Measurements from ENCODE around the gene PEDS1. TPM values are rescaled to one million over a fixed set of nuclear protein-coding genes. Genes with fewer than 3 reads are reported as not detected.

PEDS1 gene
- total and polyA plus RNA-seq, 9 donors, result 7.5 to 18.2 (median 12.4) TPM

DNA sequence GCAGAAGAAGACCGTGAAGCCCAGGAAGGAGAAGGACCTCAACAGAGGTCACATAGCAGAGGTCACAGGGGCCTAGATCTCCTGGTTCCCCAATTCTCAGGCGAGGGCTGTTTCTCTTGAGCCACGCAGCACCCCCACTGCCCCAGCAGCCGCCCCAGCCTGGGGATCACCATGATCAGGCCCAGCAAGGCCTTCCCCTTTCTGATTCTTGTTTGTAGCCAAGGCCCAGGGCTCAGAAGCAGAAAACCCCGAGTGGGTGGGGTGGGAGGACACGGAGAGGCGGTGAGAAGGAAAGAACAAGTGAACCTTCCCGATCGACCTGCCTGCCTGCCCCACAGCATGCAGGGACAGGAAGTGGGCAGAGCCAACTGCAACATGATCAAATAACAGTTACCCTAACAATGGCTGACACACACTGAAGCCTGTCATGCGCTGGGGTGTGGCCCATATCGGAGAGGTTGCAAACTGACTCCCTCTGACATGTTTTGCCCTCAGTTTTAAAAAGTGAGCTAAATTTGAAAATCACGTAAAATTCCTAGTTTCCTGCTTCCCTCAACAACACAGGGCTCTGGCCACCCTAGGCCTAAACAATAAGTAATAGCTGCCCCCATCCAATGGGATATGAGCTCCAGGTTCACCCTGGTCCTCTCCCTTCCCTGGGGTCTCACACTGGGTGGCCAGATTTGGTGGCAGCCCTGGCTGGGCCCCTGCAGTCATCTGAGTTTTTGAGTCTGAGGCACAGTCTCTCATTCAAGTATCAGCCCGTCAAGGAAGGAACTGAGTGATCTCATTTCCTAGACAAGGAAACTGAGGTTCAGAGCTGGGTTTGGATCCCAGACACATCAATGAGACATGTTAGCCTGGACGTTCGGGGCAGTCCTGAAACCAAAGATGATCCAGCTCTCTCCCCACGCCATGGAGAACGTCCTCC lies 6.5 kb downstream of the PEDS1 start:
- H3K4me3 ChIP-seq, result no peak overlapping the region
- 68 to 71% (median 71%) methylated on average over 16 to 17 of the region's 17 CpGs for WGBS, 3 donors
- intact Hi-C loops (cut with DNase I), result no loop called here
- H3K36me3 ChIP-seq, result no peaks in the 10 kb centered on the region
- DNase-seq, result no peak
- no peaks in the 10 kb centered on the region for H3K9me3 ChIP-seq
- peaks cover 3% of the 10 kb centered on the region for H3K4me1 ChIP-seq (ENCODE audit: insufficient read depth)
- no peaks in the 10 kb centered on the region for H3K27me3 ChIP-seq
- no peak overlapping the region for H3K27ac ChIP-seq
- TF ChIP-seq POLR2A (IDR thresholded peaks at IDR 0.05) (no peak), EP300 (IDR thresholded peaks at IDR 0.05) (no peak)
- TF ChIP-seq, protein P1, sequence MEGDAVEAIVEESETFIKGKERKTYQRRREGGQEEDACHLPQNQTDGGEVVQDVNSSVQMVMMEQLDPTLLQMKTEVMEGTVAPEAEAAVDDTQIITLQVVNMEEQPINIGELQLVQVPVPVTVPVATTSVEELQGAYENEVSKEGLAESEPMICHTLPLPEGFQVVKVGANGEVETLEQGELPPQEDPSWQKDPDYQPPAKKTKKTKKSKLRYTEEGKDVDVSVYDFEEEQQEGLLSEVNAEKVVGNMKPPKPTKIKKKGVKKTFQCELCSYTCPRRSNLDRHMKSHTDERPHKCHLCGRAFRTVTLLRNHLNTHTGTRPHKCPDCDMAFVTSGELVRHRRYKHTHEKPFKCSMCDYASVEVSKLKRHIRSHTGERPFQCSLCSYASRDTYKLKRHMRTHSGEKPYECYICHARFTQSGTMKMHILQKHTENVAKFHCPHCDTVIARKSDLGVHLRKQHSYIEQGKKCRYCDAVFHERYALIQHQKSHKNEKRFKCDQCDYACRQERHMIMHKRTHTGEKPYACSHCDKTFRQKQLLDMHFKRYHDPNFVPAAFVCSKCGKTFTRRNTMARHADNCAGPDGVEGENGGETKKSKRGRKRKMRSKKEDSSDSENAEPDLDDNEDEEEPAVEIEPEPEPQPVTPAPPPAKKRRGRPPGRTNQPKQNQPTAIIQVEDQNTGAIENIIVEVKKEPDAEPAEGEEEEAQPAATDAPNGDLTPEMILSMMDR (IDR thresholded peaks at IDR 0.05), result no peak

- Histone ChIP-seq H3K4me1 (ENCODE audit: insufficient read depth) (no peaks in the 10 kb centered on the region), H3K4me3 (no peak overlapping the region), H3K9me3 (no peaks in the 10 kb centered on the region), H3K27ac (no peak overlapping the region), H3K27me3 (no peaks in the 10 kb centered on the region), H3K36me3 (no peaks in the 10 kb centered on the region)
- DNase-seq, result no peak
- 81 to 87% (median 85%) methylated on average over 6 of the region's 6 CpGs for WGBS, 3 donors
- TF ChIP-seq, protein P1 (IDR thresholded peaks at IDR 0.05), result no peak
- no peak for TF ChIP-seq EP300 (IDR thresholded peaks at IDR 0.05)
- no peak for TF ChIP-seq POLR2A (IDR thresholded peaks at IDR 0.05)
- intact Hi-C loops (cut with DNase I), result no loop called here
These were observed 7.3 kb downstream of the PEDS1 start for GRCh38 chr20:50146214-50146613.

- WGBS, 3 donors, result 86 to 94% (median 88%) methylated on average over 6 of the region's 6 CpGs
- Histone ChIP-seq H3K9me3 (no peaks in the 10 kb centered on the region), H3K27me3 (no peaks in the 10 kb centered on the region), H3K4me3 (no peak overlapping the region), H3K36me3 (no peaks in the 10 kb centered on the region), H3K4me1 (ENCODE audit: insufficient read depth) (no peaks in the 10 kb centered on the region), H3K27ac (no peak overlapping the region)
- intact Hi-C loops (cut with DNase I), result no loop called here
- TF ChIP-seq, protein P1 (IDR thresholded peaks at IDR 0.05), result no peak
- no peak for TF ChIP-seq EP300 (IDR thresholded peaks at IDR 0.05)
- no peak for TF ChIP-seq POLR2A (IDR thresholded peaks at IDR 0.05)
- no peak for DNase-seq
These were observed 8.0 kb downstream of the PEDS1 start for GRCh38 chr20:50145566-50145965.

GRCh38 chr20:50144362-50144761 lies 9.2 kb downstream of the PEDS1 start:
- H3K4me1 ChIP-seq (ENCODE audit: insufficient read depth), result peaks cover under 1% of the 10 kb centered on the region
- TF ChIP-seq POLR2A (IDR thresholded peaks at IDR 0.05) (no peak), EP300 (IDR thresholded peaks at IDR 0.05) (no peak)
- TF ChIP-seq, protein P1 (IDR thresholded peaks at IDR 0.05), result no peak
- H3K27ac ChIP-seq, result no peak overlapping the region
- intact Hi-C loops (cut with DNase I), result no loop called here
- 36 to 54% (median 41%) methylated on average over 4 of the region's 4 CpGs for WGBS, 3 donors
- no peaks in the 10 kb centered on the region for H3K36me3 ChIP-seq
- peak in 1 of 5 donors; percentile 55 for DNase-seq
- H3K4me3 ChIP-seq, result no peak overlapping the region
- no peaks in the 10 kb centered on the region for H3K9me3 ChIP-seq
- H3K27me3 ChIP-seq, result no peaks in the 10 kb centered on the region

Data from ovary (tissue), 9 donors.